ENCODE measurements around the gene PIK3CG.

Gene PIK3CG

DNA sequence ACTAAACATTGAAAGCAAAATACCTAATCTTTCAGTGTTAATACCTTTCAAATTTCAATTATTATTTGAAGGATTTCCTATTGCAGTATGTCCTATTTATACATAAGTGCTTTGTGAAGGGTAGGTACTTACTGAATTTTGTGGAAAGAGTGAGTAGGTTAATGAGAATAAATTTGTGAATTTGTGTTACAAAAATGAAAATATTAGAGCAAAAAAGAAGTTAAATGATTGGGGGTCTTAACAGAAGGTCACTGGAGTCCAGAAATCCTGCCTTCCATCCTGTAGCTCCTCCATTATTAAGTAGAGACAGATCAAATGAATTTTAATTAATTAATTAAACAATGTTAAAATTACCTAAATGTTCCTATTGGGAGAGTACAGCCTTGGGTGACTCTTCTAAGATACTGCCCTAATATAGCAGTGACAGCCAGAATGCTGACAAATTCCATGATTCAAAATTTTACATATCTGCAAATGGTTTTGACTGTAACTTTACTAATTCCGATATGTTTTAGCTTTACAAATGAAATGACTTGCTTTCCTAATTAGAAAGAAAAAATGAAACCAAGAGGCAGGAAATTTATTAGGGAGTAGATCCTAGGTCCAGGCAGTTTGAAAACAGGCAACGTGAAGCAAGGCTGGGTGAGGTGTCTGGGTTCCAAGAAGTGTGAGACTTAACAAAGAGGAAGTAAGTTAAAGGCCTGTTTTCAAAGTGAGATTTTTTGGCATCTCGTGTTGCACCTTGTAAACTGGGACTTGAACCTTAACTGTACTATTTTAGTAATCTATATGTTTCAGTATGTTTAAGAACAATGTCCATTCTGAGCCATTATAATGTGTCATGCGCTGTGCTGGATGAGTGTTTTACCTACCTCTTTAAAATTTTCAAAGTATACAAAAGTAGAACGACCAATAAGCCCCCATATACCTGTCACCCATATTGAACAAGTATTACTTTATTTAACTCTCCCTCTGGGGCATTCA lies 1.5 kb downstream of the PIK3CG start:
- H3K36me3 ChIP-seq (ENCODE audit: low read length), result peaks cover 11% of the 10 kb centered on the region; the same call in 1 of the 2 replicates
- peak overlapping the region; percentile 66 for H3K9ac ChIP-seq (ENCODE audit: low read length)
- H3K9me3 ChIP-seq (ENCODE audit: insufficient read depth, low read length), result no peaks in the 10 kb centered on the region
- peak overlapping the region; percentile 85 for H3K4me3 ChIP-seq (ENCODE audit: insufficient read depth, low read length, poor library complexity, severe bottlenecking)
- TF ChIP-seq, protein P1, sequence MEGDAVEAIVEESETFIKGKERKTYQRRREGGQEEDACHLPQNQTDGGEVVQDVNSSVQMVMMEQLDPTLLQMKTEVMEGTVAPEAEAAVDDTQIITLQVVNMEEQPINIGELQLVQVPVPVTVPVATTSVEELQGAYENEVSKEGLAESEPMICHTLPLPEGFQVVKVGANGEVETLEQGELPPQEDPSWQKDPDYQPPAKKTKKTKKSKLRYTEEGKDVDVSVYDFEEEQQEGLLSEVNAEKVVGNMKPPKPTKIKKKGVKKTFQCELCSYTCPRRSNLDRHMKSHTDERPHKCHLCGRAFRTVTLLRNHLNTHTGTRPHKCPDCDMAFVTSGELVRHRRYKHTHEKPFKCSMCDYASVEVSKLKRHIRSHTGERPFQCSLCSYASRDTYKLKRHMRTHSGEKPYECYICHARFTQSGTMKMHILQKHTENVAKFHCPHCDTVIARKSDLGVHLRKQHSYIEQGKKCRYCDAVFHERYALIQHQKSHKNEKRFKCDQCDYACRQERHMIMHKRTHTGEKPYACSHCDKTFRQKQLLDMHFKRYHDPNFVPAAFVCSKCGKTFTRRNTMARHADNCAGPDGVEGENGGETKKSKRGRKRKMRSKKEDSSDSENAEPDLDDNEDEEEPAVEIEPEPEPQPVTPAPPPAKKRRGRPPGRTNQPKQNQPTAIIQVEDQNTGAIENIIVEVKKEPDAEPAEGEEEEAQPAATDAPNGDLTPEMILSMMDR (IDR thresholded peaks at IDR 0.05; ENCODE audit: insufficient read depth, low read length, poor library complexity, severe bottlenecking), result no peak
- no peak for TF ChIP-seq EZH2phosphoT487 (conservative IDR thresholded peaks at IDR 0.05; ENCODE audit: low read length)
- H3K27ac ChIP-seq (ENCODE audit: low read depth, low read length), result peak overlapping the region; percentile 92
- H3F3A ChIP-seq (ENCODE audit: insufficient read depth), result peaks cover 34% of the 10 kb centered on the region
- H3K9me2 ChIP-seq (replicated peaks; ENCODE audit: insufficient read depth, low read length), result no peaks in the 10 kb centered on the region
- peak overlapping the region; percentile 97 for H3K4me2 ChIP-seq (ENCODE audit: low read depth, low read length, poor library complexity, severe bottlenecking)
- no peaks in the 10 kb centered on the region for H4K20me1 ChIP-seq (ENCODE audit: low read depth, low read length)
- H3K27me3 ChIP-seq (ENCODE audit: low read length), result no peaks in the 10 kb centered on the region
- no peak overlapping the region for H2AFZ ChIP-seq (ENCODE audit: low read depth, low read length, severe bottlenecking)
- peaks cover 63% of the 10 kb centered on the region for H3K79me2 ChIP-seq (ENCODE audit: insufficient read depth, low read length)

DNA sequence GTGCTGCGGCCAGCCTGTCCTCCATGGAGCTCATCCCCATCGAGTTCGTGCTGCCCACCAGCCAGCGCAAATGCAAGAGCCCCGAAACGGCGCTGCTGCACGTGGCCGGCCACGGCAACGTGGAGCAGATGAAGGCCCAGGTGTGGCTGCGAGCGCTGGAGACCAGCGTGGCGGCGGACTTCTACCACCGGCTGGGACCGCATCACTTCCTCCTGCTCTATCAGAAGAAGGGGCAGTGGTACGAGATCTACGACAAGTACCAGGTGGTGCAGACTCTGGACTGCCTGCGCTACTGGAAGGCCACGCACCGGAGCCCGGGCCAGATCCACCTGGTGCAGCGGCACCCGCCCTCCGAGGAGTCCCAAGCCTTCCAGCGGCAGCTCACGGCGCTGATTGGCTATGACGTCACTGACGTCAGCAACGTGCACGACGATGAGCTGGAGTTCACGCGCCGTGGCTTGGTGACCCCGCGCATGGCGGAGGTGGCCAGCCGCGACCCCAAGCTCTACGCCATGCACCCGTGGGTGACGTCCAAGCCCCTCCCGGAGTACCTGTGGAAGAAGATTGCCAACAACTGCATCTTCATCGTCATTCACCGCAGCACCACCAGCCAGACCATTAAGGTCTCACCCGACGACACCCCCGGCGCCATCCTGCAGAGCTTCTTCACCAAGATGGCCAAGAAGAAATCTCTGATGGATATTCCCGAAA lies 2.7 kb downstream of the PIK3CG start:
- peak overlapping the region; percentile 97 for H3K4me2 ChIP-seq (ENCODE audit: low read depth, low read length, poor library complexity, severe bottlenecking)
- no peaks in the 10 kb centered on the region for H4K20me1 ChIP-seq (ENCODE audit: low read depth, low read length)
- peaks cover 75% of the 10 kb centered on the region for H3K79me2 ChIP-seq (ENCODE audit: insufficient read depth, low read length)
- no peak overlapping the region for H3K9ac ChIP-seq (ENCODE audit: low read length)
- H3K27me3 ChIP-seq (ENCODE audit: low read length), result no peaks in the 10 kb centered on the region
- no peak overlapping the region for H2AFZ ChIP-seq (ENCODE audit: low read depth, low read length, severe bottlenecking)
- no peak overlapping the region for H3K27ac ChIP-seq (ENCODE audit: low read depth, low read length)
- no peak overlapping the region for H3K4me3 ChIP-seq (ENCODE audit: insufficient read depth, low read length, poor library complexity, severe bottlenecking)
- no peaks in the 10 kb centered on the region for H3K9me2 ChIP-seq (replicated peaks; ENCODE audit: insufficient read depth, low read length)
- TF ChIP-seq, protein P1 (IDR thresholded peaks at IDR 0.05; ENCODE audit: insufficient read depth, low read length, poor library complexity, severe bottlenecking), result no peak
- TF ChIP-seq EZH2phosphoT487 (conservative IDR thresholded peaks at IDR 0.05; ENCODE audit: low read length), result no peak
- H3F3A ChIP-seq (ENCODE audit: insufficient read depth), result peaks cover 30% of the 10 kb centered on the region
- peaks cover 17% of the 10 kb centered on the region for H3K36me3 ChIP-seq (ENCODE audit: low read length)
- H3K9me3 ChIP-seq (ENCODE audit: insufficient read depth, low read length), result no peaks in the 10 kb centered on the region

DNA sequence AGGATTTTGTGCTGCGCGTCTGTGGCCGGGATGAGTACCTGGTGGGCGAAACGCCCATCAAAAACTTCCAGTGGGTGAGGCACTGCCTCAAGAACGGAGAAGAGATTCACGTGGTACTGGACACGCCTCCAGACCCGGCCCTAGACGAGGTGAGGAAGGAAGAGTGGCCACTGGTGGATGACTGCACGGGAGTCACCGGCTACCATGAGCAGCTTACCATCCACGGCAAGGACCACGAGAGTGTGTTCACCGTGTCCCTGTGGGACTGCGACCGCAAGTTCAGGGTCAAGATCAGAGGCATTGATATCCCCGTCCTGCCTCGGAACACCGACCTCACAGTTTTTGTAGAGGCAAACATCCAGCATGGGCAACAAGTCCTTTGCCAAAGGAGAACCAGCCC lies 3.3 kb downstream of the PIK3CG start:
- TF ChIP-seq, protein P1 (IDR thresholded peaks at IDR 0.05; ENCODE audit: insufficient read depth, low read length, poor library complexity, severe bottlenecking), result no peak
- no peak for TF ChIP-seq EZH2phosphoT487 (conservative IDR thresholded peaks at IDR 0.05; ENCODE audit: low read length)
- Histone ChIP-seq H4K20me1 (ENCODE audit: low read depth, low read length) (no peaks in the 10 kb centered on the region), H3K9ac (ENCODE audit: low read length) (no peak overlapping the region), H3K4me3 (ENCODE audit: insufficient read depth, low read length, poor library complexity, severe bottlenecking) (no peak overlapping the region), H3K9me3 (ENCODE audit: insufficient read depth, low read length) (no peaks in the 10 kb centered on the region), H2AFZ (ENCODE audit: low read depth, low read length, severe bottlenecking) (no peak overlapping the region), H3K27me3 (ENCODE audit: low read length) (no peaks in the 10 kb centered on the region), H3K27ac (ENCODE audit: low read depth, low read length) (no peak overlapping the region), H3K4me2 (ENCODE audit: low read depth, low read length, poor library complexity, severe bottlenecking) (no peak overlapping the region), H3K9me2 (replicated peaks; ENCODE audit: insufficient read depth, low read length) (no peaks in the 10 kb centered on the region), H3K79me2 (ENCODE audit: insufficient read depth, low read length) (peaks cover 80% of the 10 kb centered on the region), H3K36me3 (ENCODE audit: low read length) (peaks cover 22% of the 10 kb centered on the region), H3F3A (ENCODE audit: insufficient read depth) (peaks cover 26% of the 10 kb centered on the region)
